Measurements from ENCODE around the gene SCT. TPM values are rescaled to one million over a fixed set of nuclear protein-coding genes. Genes with fewer than 3 reads are reported as not detected.
A peak's percentile ranks its signal among the peaks of the same experiment; 100 is the strongest.

Gene SCT
- total and polyA plus RNA-seq, 2 of the 8 experiments (the other 6 are each of a cell fraction or from before 2014, with no cell fraction given): 1.7 to 2.0 TPM

- no peaks in the 10 kb centered on the region for H3K9me3 ChIP-seq (ENCODE audit: insufficient read depth in 2 of 2, low read depth in 1 of 2, low read length in 1 of 2)
- FAIRE-seq: no peak
- H3K4me2 ChIP-seq (ENCODE audit: insufficient read depth in 1 of 2, low read depth in 2 of 2, low read length in 2 of 2): peak within 1 kb of the TSS; percentile 81 to 91
- H4K20me1 ChIP-seq (replicated peaks in 1 of 2; ENCODE audit: control insufficient read depth in 1 of 2, insufficient read depth in 2 of 2, low read length in 2 of 2): peaks cover 0 to 3% of the 10 kb centered on the region in 2 experiments
- ChIA-PET CTCF (ENCODE audit: partially characterized antibody) (interaction anchor here (0.8 to 1.0 kb wide), 3 partner anchors 9 to 93 kb away, joined by 3 read pairs; no protein-coding TSS in a partner anchor), POLR2A (ENCODE audit: partially characterized antibody) (interaction anchor here (0.8 to 3.6 kb wide), 7 partner anchors 10 to 129 kb away, joined by 3 to 20 read pairs (median 4); partner anchors contain the start of gene SCT)
- H3K23ac ChIP-seq (ENCODE audit: insufficient read length): no peak within 1 kb of the TSS
- no peak within 1 kb of the TSS for H4K5ac ChIP-seq (ENCODE audit: insufficient read length, low read depth, low read length)
- H3K79me1 ChIP-seq (ENCODE audit: low read depth, low read length): no peaks in the 10 kb centered on the region
- peak within 1 kb of the TSS; percentile 93; the same call in 1 of the 2 replicates for H2BK20ac ChIP-seq (ENCODE audit: low read length)
- H4K91ac ChIP-seq (replicated peaks; ENCODE audit: insufficient read length, low read length): peak within 1 kb of the TSS; percentile 95
- H3K36me3 ChIP-seq (ENCODE audit: control insufficient read depth in 2 of 4, insufficient read depth in 4 of 4, low read length in 3 of 4): no peaks in the 10 kb centered on the region
- 16% methylated on average over 42 of the region's 100 CpGs; no CpG with 5 or more reads in 1 of the 2 experiments for WGBS, 2 experiments (ENCODE audit: extremely low coverage in 1 of 2, insufficient coverage in 1 of 2, insufficient read length in 1 of 2, insufficient replicate concordance in 2 of 2, low coverage in 1 of 2, low lambda C conversion rate in 2 of 2, missing lambda C conversion rate in 1 of 2)
- peak within 1 kb of the TSS; percentile 95 for H3K18ac ChIP-seq (ENCODE audit: extremely low read depth, low read length)
- peak within 1 kb of the TSS; percentile 46 for H3K4ac ChIP-seq (replicated peaks; ENCODE audit: insufficient read length, low read depth, low read length)
- peaks cover 21% of the 10 kb centered on the region; the same call in 1 of the 2 replicates for H3K23me2 ChIP-seq (ENCODE audit: low read depth, low read length)
- H2BK15ac ChIP-seq (ENCODE audit: low read length): peak within 1 kb of the TSS; percentile 98; the same call in 1 of the 2 replicates
- no peak within 1 kb of the TSS for H2AFZ ChIP-seq (ENCODE audit: low read length)
- H3K27ac ChIP-seq (ENCODE audit: low read depth, low read length): 0 out of 2 replicates have a peak within 1 kb of the TSS, but pooled peaks have one; percentile 12
- H3K14ac ChIP-seq (ENCODE audit: insufficient read length): no peak within 1 kb of the TSS
- H3K4me3 ChIP-seq (ENCODE audit: extremely low read depth in 1 of 4, insufficient read depth in 2 of 4, low read depth in 3 of 4, low read length in 4 of 4): peak within 1 kb of the TSS; percentile 34 to 60 (median 48)
- H3K27me3 ChIP-seq (replicated peaks in 1 of 4; ENCODE audit: control insufficient read depth in 3 of 4, extremely low read depth in 1 of 4, insufficient read depth in 3 of 4, low read length in 3 of 4): peaks cover 21 to 49% (median 43%) of the 10 kb centered on the region in 4 experiments
- peak within 1 kb of the TSS; percentile 99 for H2BK12ac ChIP-seq (ENCODE audit: low read depth, low read length)
- peak in 1 of 2 experiments; percentile 75 for DNase-seq (ENCODE audit: low read depth in 1 of 2, low spot score in 2 of 2)
- H2BK120ac ChIP-seq (replicated peaks; ENCODE audit: low read depth, low read length): no peak within 1 kb of the TSS
- peak within 1 kb of the TSS in 3 of 4 experiments; percentile 35 to 56 (median 51); a peak in 5 of 7 replicates for H3K9ac ChIP-seq (replicated peaks in 1 of 4; ENCODE audit: extremely low read depth in 1 of 4, low read depth in 3 of 4, low read length in 3 of 4)
- H3K79me2 ChIP-seq (ENCODE audit: control insufficient read depth in 1 of 2, insufficient read depth in 2 of 2, low read length in 2 of 2): no peaks in the 10 kb centered on the region
- H3K56ac ChIP-seq (replicated peaks; ENCODE audit: insufficient read length, low read depth, low read length): no peak within 1 kb of the TSS
- H4K8ac ChIP-seq (ENCODE audit: extremely low read depth, insufficient read depth, low read length): peak within 1 kb of the TSS; percentile 85
- no peak within 1 kb of the TSS; the same call in 1 of the 2 replicates for H2BK5ac ChIP-seq (ENCODE audit: low read depth, low read length)
- H3K4me1 ChIP-seq (replicated peaks in 1 of 4; ENCODE audit: control insufficient read depth in 3 of 4, insufficient read depth in 4 of 4, low read length in 3 of 4): peaks cover 0 to 30% (median 20%) of the 10 kb centered on the region in 4 experiments; a peak in 6 of 7 replicates
- H2AK5ac ChIP-seq (ENCODE audit: low read depth, low read length): 0 out of 2 replicates have a peak within 1 kb of the TSS, but pooled peaks have one; percentile 75
- TF ChIP-seq, protein P1, sequence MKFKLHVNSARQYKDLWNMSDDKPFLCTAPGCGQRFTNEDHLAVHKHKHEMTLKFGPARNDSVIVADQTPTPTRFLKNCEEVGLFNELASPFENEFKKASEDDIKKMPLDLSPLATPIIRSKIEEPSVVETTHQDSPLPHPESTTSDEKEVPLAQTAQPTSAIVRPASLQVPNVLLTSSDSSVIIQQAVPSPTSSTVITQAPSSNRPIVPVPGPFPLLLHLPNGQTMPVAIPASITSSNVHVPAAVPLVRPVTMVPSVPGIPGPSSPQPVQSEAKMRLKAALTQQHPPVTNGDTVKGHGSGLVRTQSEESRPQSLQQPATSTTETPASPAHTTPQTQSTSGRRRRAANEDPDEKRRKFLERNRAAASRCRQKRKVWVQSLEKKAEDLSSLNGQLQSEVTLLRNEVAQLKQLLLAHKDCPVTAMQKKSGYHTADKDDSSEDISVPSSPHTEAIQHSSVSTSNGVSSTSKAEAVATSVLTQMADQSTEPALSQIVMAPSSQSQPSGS (IDR thresholded peaks at IDR 0.05; ENCODE audit: low read length): no peak
- no peak for TF ChIP-seq YY1 (IDR thresholded peaks at IDR 0.05; ENCODE audit: low read depth, low read length)
- no peak for TF ChIP-seq NRF1 (IDR thresholded peaks at IDR 0.05; ENCODE audit: low read depth, low read length)
- TF ChIP-seq, protein P2, sequence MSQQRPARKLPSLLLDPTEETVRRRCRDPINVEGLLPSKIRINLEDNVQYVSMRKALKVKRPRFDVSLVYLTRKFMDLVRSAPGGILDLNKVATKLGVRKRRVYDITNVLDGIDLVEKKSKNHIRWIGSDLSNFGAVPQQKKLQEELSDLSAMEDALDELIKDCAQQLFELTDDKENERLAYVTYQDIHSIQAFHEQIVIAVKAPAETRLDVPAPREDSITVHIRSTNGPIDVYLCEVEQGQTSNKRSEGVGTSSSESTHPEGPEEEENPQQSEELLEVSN (IDR thresholded peaks at IDR 0.05): peak; percentile 71; the same call in 1 of the 2 replicates
- TF ChIP-seq NANOG (IDR thresholded peaks at IDR 0.05; ENCODE audit: insufficient read depth, low read depth, low read length, poor library complexity, severe bottlenecking): no peak
- TF ChIP-seq TCF12 (IDR thresholded peaks at IDR 0.05; ENCODE audit: low read depth, low read length): no peak
- no peak for TF ChIP-seq RFX5 (IDR thresholded peaks at IDR 0.05; ENCODE audit: borderline replicate concordance, low read depth, low read length)
- no peak for TF ChIP-seq TAF1 (IDR thresholded peaks at IDR 0.05; ENCODE audit: low read depth, low read length)
Measured at GRCh38 chr11:636511-637332, 9.7 kb upstream of the SCT start, which contains the start of gene DRD4. Gene DRD4, plus strand, starts transcription at chr11:637269. Its CDS starts 36 bp downstream, at chr11:637305.
